ENCODE data around the gene TXNDC11.

Gene TXNDC11

GRCh38 chr16:11755022-11755760, 12.5 kb upstream of the TXNDC11 start:
- ATAC-seq (no peak), DNase-seq (no peak)

DNA sequence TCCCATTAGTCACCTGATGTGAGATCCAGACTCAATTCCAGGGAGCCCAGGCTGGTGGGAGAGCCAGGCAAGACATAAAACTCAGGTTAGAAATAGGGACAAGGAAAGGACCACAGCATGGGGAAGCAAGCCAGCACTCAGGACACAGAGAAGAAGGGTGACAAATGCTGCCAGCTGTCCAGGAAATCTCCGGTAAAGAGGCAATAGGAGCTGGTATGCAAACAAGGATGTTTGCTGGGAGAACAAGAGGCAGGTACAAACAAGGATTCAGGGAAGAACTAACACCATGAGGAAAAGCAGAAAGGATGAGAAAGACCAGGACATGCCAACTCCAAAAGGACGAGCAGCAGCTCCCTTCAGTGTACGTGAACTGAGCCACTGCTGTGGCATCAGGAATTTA, 10.2 kb upstream of the TXNDC11 start:
- ATAC-seq (no peak), DNase-seq (no peak)

GRCh38 chr16:11750056-11750455, 7.4 kb upstream of the TXNDC11 start:
- no peak for DNase-seq
- ATAC-seq, result no peak

DNA sequence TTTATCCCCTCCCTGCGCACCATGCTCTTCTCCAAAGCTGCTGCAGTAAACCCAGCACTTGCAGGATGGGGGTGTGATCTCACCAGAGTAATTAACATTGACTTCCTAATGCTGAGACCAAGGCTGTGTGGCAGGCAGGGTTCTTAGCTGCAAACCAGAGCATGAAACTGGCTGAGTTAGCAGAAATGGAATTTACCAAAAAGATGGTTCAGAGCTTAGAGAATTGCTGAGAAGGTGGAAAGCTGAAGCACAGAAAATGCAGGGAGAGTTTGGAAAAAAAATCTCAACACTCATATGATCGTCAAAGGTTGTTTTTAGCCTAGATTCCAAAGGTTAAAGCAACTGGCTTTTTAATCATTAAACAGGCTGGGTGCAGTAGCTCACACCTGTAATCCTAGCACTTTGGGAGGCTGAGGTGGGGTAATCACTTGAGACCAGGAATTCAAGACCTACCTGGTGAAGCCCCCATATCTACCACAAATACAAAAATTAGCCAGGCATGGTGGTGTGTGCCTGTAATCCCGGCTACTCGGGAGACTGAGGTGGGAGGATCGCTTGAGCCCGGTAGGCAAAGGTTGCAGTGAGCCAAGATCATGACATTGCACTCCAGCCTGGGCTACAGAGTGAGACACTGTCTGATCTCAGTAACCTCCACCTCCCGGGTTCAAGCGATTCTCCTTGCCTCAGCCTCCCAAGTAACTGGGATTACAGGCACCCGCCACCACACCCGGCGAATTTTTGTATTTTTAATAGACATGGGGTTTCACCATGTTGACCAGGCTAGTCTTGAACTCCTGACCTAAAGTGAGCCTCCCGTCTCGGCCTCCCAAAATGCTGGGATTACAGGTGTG, 6.0 kb upstream of the TXNDC11 start:
- ATAC-seq (no peak), DNase-seq (no peak)

- DNase-seq (no peak), ATAC-seq (no peak)
These were observed 5.3 kb upstream of the TXNDC11 start for GRCh38 chr16:11747949-11748403.

DNA sequence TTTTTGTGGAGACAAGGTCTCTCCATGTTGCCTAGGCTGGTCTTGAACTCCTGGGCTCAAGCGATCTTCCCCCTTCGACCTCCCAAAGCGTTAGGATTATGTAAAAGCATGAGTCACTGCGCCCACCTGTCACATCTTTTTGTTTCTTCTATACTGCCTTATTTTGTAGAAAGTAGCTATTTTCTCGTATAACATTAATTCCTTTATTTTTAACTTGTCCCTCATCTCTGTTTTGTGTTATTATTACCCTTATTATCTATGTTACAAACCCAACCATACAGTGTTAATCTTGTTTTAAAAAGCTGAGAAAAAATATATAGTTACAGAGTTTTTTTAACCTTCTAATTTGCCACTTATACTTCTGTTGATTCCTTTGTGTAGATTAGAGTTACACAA, 1.4 kb upstream of the TXNDC11 start:
- no peak for ATAC-seq
- no peak for DNase-seq

DNA sequence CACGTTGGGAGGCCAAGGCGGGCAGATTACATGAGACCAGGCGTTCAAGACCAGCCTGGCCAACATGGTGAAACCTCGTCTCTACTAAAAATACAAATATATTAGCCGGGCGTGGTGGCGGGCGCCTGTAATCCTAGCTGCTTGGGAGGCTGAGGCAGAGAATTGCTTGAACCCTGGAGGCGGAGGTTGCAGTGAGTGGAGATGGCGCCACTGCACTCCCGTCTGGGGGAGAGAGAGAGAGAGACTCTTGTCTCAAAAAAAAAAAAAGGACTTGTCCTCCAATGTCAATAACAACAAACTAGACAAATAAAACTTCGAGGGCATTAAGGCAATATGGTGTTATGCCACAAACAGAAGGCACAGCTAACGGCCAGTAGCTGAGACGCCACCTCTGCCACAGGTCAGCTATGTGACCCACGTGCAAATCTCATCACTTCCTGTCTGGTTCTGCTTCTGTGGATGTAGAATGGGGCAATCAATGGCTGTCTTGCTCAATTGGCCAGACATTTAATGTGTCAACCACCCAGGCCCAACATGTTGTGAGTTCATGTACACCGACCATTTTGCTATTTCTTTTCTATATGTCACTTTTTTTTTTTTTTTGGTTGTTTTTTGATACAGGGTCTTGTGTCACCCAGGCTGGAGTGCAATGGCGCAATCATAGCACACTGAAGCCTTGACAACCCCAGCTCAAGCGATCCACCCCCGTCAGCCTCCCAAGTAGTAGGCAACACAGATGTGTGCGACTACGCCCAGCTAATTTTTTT, 834 bp upstream of the TXNDC11 start:
- DNase-seq (peak; percentile 38), ATAC-seq (no peak)

GRCh38 chr16:11742093-11742535, 543 bp downstream of the TXNDC11 start:
- ATAC-seq, result peak; percentile 35
- peak; percentile 68 for DNase-seq

DNA sequence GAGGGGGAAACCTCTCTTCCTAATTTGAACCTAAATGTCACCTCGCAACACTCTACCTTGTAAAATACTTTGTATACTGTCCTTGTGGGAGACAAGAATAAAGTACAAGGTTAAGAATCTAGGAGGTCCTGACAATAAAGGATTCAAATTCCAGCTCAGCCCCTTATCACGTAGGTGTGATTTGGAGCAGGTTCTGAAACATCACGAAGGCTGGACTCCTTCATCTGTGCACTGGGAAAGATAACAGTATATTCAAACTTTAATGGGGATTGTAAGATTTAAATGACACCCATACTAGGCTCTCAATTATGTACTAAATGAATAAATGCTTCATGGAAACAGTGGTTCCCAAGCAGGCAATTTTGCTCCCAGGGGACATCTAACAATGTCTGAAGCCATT, 2.1 kb downstream of the TXNDC11 start:
- no peak for ATAC-seq
- no peak for DNase-seq

DNA sequence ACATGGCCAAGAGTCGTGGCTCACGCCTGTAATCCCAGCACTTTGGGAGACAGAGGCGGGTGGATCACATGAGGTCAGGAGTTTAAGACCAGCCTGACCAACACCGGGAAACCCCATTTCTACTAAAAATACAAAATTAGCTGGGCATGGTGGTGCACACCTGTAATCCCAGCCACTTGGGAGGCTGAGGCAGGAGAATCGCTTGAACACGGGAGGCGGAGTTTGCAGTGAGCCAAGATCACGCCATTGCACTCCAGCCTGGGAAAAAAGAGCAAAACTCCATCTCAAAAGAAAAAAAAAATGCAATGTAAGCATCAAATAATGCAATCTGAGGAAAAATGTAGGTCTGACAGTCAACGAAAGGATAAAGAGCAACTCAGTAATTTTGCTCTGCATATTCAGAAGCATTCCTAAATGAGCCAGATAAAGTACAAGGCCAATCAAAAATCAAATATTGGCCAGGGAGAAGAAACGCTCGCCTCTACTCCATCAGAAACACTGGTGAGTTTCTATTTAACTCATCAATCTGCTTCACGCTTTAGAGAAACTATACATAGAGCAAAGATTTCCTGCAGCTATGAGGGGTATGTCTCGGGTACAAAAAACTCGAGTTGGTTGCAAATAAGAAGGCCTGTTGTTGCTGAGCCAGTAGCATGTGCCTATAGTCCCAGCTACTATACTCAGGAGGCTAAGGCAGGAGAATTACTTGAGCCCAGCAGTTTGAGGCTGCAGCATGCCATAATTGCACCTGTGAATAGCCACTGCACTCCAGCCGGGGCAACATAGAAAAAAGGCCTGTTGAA, 3.7 kb downstream of the TXNDC11 start:
- DNase-seq, result no peak

DNA sequence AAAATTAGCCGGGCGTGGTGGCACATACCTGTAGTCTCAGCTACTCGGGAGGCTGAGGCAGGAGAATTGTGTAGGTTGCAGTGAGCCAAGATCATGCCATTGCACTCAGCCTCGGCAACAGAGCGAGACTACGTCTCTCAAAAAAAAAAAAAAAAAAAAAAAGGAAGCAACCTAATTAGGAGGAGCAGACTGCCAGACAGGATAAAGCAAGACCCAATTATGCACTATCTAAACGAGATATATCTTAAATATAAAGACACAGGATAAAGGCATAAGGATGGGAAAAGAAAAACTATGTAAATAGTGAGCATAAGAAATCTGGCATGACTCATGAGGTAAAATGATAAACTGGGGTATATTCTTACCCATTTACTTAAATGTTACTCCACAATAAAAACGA, 4.9 kb downstream of the TXNDC11 start:
- no peak for ATAC-seq

More for the DNA sequence above, 3.7 kb downstream of the TXNDC11 start:
- ATAC-seq, result no peak

GRCh38 chr16:11736903-11737302, 5.8 kb downstream of the TXNDC11 start:
- no peak for ATAC-seq

More for the DNA sequence above, 4.9 kb downstream of the TXNDC11 start:
- DNase-seq, result no peak

DNA sequence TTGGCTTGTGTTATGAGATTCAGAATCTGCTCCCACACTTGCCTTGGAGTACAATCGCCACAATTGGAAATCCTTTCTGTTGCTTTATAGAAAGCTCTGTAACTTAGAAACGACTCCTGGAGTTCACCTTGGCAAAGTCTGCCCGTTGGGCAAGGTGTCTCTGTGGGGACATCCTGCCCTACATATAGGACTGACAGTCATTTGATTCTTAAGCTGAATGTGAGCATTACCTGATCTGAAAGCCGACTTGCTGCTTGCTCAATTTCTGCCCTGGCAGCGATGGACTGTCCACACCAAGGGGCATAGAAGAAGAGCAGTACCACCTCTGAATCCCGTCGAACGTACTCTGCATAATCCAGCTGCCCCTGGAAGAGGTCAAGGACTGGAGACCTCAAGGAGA, 6.9 kb downstream of the TXNDC11 start:
- DNase-seq, result no peak
- ATAC-seq, result no peak

More at GRCh38 chr16:11736903-11737302, 5.8 kb downstream of the TXNDC11 start:
- DNase-seq, result no peak

- DNase-seq (no peak), ATAC-seq (no peak)
These were observed 8.0 kb downstream of the TXNDC11 start for GRCh38 chr16:11734653-11735043.

DNA sequence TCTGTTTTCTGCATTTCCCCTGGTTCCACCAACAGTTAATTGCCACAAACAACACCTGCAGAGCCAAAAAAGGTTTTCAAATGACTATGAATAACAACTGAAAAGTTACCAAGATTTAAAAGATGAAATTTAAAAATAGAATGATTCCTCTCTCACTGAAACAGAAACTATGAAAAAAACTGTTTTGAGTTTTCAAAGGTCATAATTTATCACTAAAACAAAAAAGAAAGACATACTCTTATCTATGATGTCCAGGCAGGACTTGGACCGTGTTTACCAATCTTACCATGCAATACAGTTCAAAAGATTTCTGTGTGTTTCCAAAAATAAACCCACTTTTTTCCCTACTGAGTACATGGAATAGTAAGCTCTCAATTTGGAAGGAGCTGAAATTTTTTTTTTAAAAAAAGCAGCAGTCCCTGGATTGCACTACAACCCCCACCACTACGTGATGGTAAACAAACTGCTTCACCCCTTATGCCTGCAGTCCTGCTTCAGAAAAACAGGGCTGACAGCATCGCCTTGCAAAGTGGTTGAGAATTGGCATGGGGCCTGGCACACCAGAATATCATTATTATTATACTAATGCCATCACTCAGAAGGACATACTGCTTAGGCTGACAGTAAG, 8.5 kb downstream of the TXNDC11 start:
- ATAC-seq (no peak), DNase-seq (no peak)

DNA sequence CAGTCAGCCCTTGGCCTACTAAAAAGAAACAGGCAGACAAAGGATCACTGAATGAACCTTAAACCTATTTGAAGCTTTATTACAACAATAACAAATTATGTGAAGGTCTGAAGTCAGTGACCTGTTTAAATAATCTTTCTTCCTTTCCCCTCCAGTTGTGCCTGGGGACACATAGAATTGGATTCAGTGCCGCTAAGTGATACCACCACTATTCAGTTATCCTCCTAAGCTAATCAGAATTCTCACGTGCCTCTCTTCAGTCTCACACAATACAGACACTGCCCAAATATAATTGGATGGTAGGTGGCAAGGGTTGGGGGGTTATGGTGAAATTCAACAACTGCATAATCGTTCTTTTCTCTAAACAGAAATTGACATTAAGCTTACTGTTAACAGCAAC, 11.4 kb downstream of the TXNDC11 start:
- DNase-seq (no peak), ATAC-seq (no peak)

GRCh38 chr16:11729787-11730186, 12.9 kb downstream of the TXNDC11 start:
- DNase-seq, result no peak
- ATAC-seq, result no peak

DNA sequence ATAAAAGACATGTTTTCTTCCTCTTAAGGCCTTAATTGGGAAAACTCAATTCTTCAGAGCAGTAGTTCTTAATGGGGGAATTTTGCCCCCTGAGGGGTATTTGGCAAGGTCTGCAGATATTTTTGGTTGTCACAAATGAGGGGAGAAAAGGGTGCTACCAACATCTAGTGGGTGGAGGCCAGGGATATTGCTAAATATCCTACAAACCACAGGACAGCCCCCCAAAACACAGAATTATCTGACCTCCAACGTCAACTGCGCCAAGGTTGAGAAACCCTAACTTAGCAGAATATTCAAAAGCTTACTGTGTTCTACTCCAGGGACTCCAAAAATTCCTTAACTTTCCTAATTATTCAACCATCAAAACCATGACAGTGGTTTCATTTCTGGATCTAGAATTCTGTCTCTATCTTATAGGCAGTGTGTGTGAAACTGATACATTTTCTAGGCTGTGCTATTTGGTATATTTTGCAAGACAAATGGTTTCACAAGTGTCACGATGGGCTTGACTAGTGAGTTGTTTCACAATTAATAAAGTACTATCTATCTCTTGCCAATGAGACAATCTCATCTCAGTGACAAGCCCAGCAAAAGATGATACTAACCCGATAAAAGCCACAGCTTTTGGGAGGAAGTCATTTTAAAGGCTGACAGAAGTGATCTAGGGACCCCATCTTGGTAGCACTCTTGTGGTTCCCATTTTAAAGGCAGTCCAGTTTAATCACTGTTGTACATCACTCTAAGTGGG, 14.7 kb downstream of the TXNDC11 start:
- peak; percentile 69 for ATAC-seq
- DNase-seq, result no peak

- ATAC-seq, result no peak
- no peak for DNase-seq
These were observed 16.6 kb downstream of the TXNDC11 start for GRCh38 chr16:11726008-11726407.

DNA sequence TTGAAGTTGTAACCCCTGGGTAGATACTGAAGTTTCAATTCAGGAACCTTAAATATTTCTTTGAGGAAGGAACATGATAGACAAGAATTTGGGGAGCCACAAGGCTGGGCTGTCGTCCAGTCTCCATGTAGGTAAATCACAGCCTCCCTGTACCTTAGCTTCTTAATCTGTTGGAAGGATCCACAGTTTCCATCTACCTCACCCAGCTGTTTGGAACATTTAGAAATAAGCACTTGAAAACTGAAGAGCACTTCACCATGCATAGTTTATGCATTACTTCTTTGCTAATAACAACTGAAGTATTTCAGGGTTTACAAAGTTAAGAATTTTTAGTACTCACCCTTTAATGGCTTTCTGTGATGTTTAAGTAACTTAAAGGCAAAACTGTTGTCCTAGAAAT, 17.2 kb downstream of the TXNDC11 start:
- no peak for DNase-seq
- no peak for ATAC-seq

DNA sequence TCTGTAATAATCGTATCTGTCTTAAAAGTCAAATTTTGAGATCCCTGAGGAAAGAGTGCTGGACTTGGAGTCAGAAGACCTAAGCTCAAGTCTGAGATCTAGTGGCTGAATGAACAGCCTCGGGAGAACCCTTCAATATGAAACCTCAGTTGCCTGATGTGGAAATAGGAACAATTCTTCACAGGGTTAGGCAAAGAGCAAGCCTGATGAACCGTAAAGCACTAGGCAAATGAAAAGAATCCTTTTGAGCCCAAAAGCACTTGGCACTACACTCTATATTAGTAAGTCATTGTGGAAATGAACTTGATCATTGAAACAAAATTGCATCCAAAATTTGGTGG, 20.2 kb downstream of the TXNDC11 start:
- no peak for ATAC-seq
- DNase-seq, result no peak

All from stimulated activated naive CD8-positive, alpha-beta T cell treated with anti-CD3 and anti-CD28 coated beads, Interleukin-15, Interleukin-2, amounts not matched to agents 100 U/mL and 50 U/mL, for 24 hours (primary cell).